Measurements from ENCODE around the gene USH2A. TPM values are rescaled to one million over a fixed set of nuclear protein-coding genes. Genes with fewer than 3 reads are reported as not detected.

USH2A gene
- total RNA-seq, 3 donors from 2014 or later, result not detected

- H3K4me1 Mint-ChIP-seq (ENCODE audit: low read depth), result peaks cover 3% of the 10 kb centered on the region
- no peaks in the 10 kb centered on the region for H3K36me3 Mint-ChIP-seq (ENCODE audit: insufficient read depth)
- peak overlapping the region; percentile 45 for H3K4me3 Mint-ChIP-seq
- DNase-seq (no peak), ATAC-seq (no peak)
- peaks cover 3% of the 10 kb centered on the region for H3K9me3 Mint-ChIP-seq
- no peaks in the 10 kb centered on the region for H3K27me3 Mint-ChIP-seq (ENCODE audit: low read depth)
Observed at GRCh38 chr1:216221260-216221700, 202.0 kb downstream of the USH2A start.

GRCh38 chr1:216216305-216216704, 206.9 kb downstream of the USH2A start:
- ATAC-seq, result no peak
- H3K27me3 Mint-ChIP-seq (ENCODE audit: low read depth), result no peaks in the 10 kb centered on the region
- H3K36me3 Mint-ChIP-seq (ENCODE audit: insufficient read depth), result no peaks in the 10 kb centered on the region
- H3K4me1 Mint-ChIP-seq (ENCODE audit: low read depth), result no peaks in the 10 kb centered on the region
- DNase-seq, result no peak
- H3K4me3 Mint-ChIP-seq, result no peak overlapping the region
- H3K9me3 Mint-ChIP-seq, result peaks cover 8% of the 10 kb centered on the region

GRCh38 chr1:216215169-216215568, 208.1 kb downstream of the USH2A start:
- Mint-ChIP-seq H3K27me3 (ENCODE audit: low read depth) (no peaks in the 10 kb centered on the region), H3K4me1 (ENCODE audit: low read depth) (no peaks in the 10 kb centered on the region), H3K4me3 (no peak overlapping the region), H3K36me3 (ENCODE audit: insufficient read depth) (no peaks in the 10 kb centered on the region), H3K9me3 (peaks cover 8% of the 10 kb centered on the region)
- ATAC-seq, result no peak
- no peak for DNase-seq

- Mint-ChIP-seq H3K4me3 (no peak overlapping the region), H3K27me3 (ENCODE audit: low read depth) (no peaks in the 10 kb centered on the region), H3K9me3 (peaks cover 8% of the 10 kb centered on the region), H3K4me1 (ENCODE audit: low read depth) (no peaks in the 10 kb centered on the region), H3K36me3 (ENCODE audit: insufficient read depth) (no peaks in the 10 kb centered on the region)
- no peak for DNase-seq
- ATAC-seq, result no peak
Observed at GRCh38 chr1:216212826-216213225, 210.4 kb downstream of the USH2A start.

GRCh38 chr1:216210081-216210480, 213.2 kb downstream of the USH2A start:
- ATAC-seq (no peak), DNase-seq (no peak)
- Mint-ChIP-seq H3K9me3 (peaks cover 4% of the 10 kb centered on the region), H3K4me3 (no peak overlapping the region), H3K4me1 (ENCODE audit: low read depth) (no peaks in the 10 kb centered on the region), H3K27me3 (ENCODE audit: low read depth) (no peaks in the 10 kb centered on the region), H3K36me3 (ENCODE audit: insufficient read depth) (no peaks in the 10 kb centered on the region)

GRCh38 chr1:216209125-216209524, 214.1 kb downstream of the USH2A start:
- no peaks in the 10 kb centered on the region for H3K36me3 Mint-ChIP-seq (ENCODE audit: insufficient read depth)
- no peaks in the 10 kb centered on the region for H3K27me3 Mint-ChIP-seq (ENCODE audit: low read depth)
- H3K4me3 Mint-ChIP-seq, result no peak overlapping the region

GRCh38 chr1:216207154-216207553, 216.1 kb downstream of the USH2A start:
- H3K4me3 Mint-ChIP-seq, result no peak overlapping the region
- H3K27me3 Mint-ChIP-seq (ENCODE audit: low read depth), result no peaks in the 10 kb centered on the region
- no peaks in the 10 kb centered on the region for H3K36me3 Mint-ChIP-seq (ENCODE audit: insufficient read depth)

More at GRCh38 chr1:216209125-216209524, 214.1 kb downstream of the USH2A start:
- no peak for ATAC-seq
- Mint-ChIP-seq H3K4me1 (ENCODE audit: low read depth) (no peaks in the 10 kb centered on the region), H3K9me3 (peaks cover 4% of the 10 kb centered on the region)
- no peak for DNase-seq

GRCh38 chr1:216205176-216205575, 218.1 kb downstream of the USH2A start:
- no peaks in the 10 kb centered on the region for H3K9me3 Mint-ChIP-seq
- H3K36me3 Mint-ChIP-seq (ENCODE audit: insufficient read depth), result no peaks in the 10 kb centered on the region
- no peak overlapping the region for H3K4me3 Mint-ChIP-seq
- H3K4me1 Mint-ChIP-seq (ENCODE audit: low read depth), result no peaks in the 10 kb centered on the region
- H3K27me3 Mint-ChIP-seq (ENCODE audit: low read depth), result no peaks in the 10 kb centered on the region
- DNase-seq (no peak), ATAC-seq (no peak)

More at GRCh38 chr1:216207154-216207553, 216.1 kb downstream of the USH2A start:
- Mint-ChIP-seq H3K9me3 (no peaks in the 10 kb centered on the region), H3K4me1 (ENCODE audit: low read depth) (no peaks in the 10 kb centered on the region)
- ATAC-seq (no peak), DNase-seq (no peak)

- Mint-ChIP-seq H3K27me3 (ENCODE audit: low read depth) (no peaks in the 10 kb centered on the region), H3K4me3 (no peak overlapping the region), H3K9me3 (no peaks in the 10 kb centered on the region), H3K36me3 (ENCODE audit: insufficient read depth) (no peaks in the 10 kb centered on the region), H3K4me1 (ENCODE audit: low read depth) (no peaks in the 10 kb centered on the region)
- no peak for DNase-seq
- ATAC-seq, result no peak
Observed at GRCh38 chr1:216201946-216202345, 221.3 kb downstream of the USH2A start.

GRCh38 chr1:216200941-216201340, 222.3 kb downstream of the USH2A start:
- Mint-ChIP-seq H3K4me3 (no peak overlapping the region), H3K36me3 (ENCODE audit: insufficient read depth) (no peaks in the 10 kb centered on the region), H3K4me1 (ENCODE audit: low read depth) (no peaks in the 10 kb centered on the region), H3K27me3 (ENCODE audit: low read depth) (no peaks in the 10 kb centered on the region), H3K9me3 (peaks cover 3% of the 10 kb centered on the region)
- ATAC-seq (no peak), DNase-seq (no peak)

GRCh38 chr1:216194721-216195120, 228.5 kb downstream of the USH2A start:
- Mint-ChIP-seq H3K4me3 (no peak overlapping the region), H3K36me3 (ENCODE audit: insufficient read depth) (no peaks in the 10 kb centered on the region), H3K9me3 (peaks cover 15% of the 10 kb centered on the region), H3K27me3 (ENCODE audit: low read depth) (no peaks in the 10 kb centered on the region), H3K4me1 (ENCODE audit: low read depth) (no peaks in the 10 kb centered on the region)
- DNase-seq (no peak), ATAC-seq (no peak)

GRCh38 chr1:216193839-216194443, 229.3 kb downstream of the USH2A start:
- H3K4me1 Mint-ChIP-seq (ENCODE audit: low read depth), result no peaks in the 10 kb centered on the region
- no peak overlapping the region for H3K4me3 Mint-ChIP-seq
- H3K27me3 Mint-ChIP-seq (ENCODE audit: low read depth), result no peaks in the 10 kb centered on the region
- ATAC-seq, result no peak
- no peaks in the 10 kb centered on the region for H3K36me3 Mint-ChIP-seq (ENCODE audit: insufficient read depth)
- peaks cover 15% of the 10 kb centered on the region for H3K9me3 Mint-ChIP-seq
- no peak for DNase-seq

- Mint-ChIP-seq H3K4me1 (ENCODE audit: low read depth) (no peaks in the 10 kb centered on the region), H3K36me3 (ENCODE audit: insufficient read depth) (no peaks in the 10 kb centered on the region), H3K9me3 (peaks cover 21% of the 10 kb centered on the region), H3K4me3 (no peak overlapping the region), H3K27me3 (ENCODE audit: low read depth) (no peaks in the 10 kb centered on the region)
- ATAC-seq (no peak), DNase-seq (no peak)
Observed at GRCh38 chr1:216190438-216190837, 232.8 kb downstream of the USH2A start.

GRCh38 chr1:216186816-216187215, 236.4 kb downstream of the USH2A start:
- no peaks in the 10 kb centered on the region for H3K27me3 Mint-ChIP-seq (ENCODE audit: low read depth)
- DNase-seq (no peak), ATAC-seq (no peak)
- no peak overlapping the region for H3K4me3 Mint-ChIP-seq
- no peaks in the 10 kb centered on the region for H3K36me3 Mint-ChIP-seq (ENCODE audit: insufficient read depth)
- no peaks in the 10 kb centered on the region for H3K4me1 Mint-ChIP-seq (ENCODE audit: low read depth)
- H3K9me3 Mint-ChIP-seq, result peaks cover 11% of the 10 kb centered on the region

- ATAC-seq (no peak), DNase-seq (no peak)
- Mint-ChIP-seq H3K4me1 (ENCODE audit: low read depth) (no peaks in the 10 kb centered on the region), H3K4me3 (no peak overlapping the region), H3K36me3 (ENCODE audit: insufficient read depth) (no peaks in the 10 kb centered on the region), H3K9me3 (peaks cover 11% of the 10 kb centered on the region), H3K27me3 (ENCODE audit: low read depth) (no peaks in the 10 kb centered on the region)
Observed at GRCh38 chr1:216186141-216186540, 237.1 kb downstream of the USH2A start.
